ENCODE results near the gene SLC39A11. TPM values are rescaled to one million over a fixed set of nuclear protein-coding genes. Genes with fewer than 3 reads are reported as not detected.

SLC39A11 gene
- total RNA-seq, 4 donors from 2014 or later = 36.6 to 75.0 (median 40.2) TPM

GRCh38 chr17:72978593-72979218 lies 113.8 kb downstream of the SLC39A11 start:
- TF ChIP-seq, protein P1, sequence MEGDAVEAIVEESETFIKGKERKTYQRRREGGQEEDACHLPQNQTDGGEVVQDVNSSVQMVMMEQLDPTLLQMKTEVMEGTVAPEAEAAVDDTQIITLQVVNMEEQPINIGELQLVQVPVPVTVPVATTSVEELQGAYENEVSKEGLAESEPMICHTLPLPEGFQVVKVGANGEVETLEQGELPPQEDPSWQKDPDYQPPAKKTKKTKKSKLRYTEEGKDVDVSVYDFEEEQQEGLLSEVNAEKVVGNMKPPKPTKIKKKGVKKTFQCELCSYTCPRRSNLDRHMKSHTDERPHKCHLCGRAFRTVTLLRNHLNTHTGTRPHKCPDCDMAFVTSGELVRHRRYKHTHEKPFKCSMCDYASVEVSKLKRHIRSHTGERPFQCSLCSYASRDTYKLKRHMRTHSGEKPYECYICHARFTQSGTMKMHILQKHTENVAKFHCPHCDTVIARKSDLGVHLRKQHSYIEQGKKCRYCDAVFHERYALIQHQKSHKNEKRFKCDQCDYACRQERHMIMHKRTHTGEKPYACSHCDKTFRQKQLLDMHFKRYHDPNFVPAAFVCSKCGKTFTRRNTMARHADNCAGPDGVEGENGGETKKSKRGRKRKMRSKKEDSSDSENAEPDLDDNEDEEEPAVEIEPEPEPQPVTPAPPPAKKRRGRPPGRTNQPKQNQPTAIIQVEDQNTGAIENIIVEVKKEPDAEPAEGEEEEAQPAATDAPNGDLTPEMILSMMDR (IDR thresholded peaks at IDR 0.05; ENCODE audit: low read depth) = no peak

- TF ChIP-seq, protein P1 (IDR thresholded peaks at IDR 0.05; ENCODE audit: low read depth) = no peak
Measured at GRCh38 chr17:72977771-72978417, 114.6 kb downstream of the SLC39A11 start.

DNA sequence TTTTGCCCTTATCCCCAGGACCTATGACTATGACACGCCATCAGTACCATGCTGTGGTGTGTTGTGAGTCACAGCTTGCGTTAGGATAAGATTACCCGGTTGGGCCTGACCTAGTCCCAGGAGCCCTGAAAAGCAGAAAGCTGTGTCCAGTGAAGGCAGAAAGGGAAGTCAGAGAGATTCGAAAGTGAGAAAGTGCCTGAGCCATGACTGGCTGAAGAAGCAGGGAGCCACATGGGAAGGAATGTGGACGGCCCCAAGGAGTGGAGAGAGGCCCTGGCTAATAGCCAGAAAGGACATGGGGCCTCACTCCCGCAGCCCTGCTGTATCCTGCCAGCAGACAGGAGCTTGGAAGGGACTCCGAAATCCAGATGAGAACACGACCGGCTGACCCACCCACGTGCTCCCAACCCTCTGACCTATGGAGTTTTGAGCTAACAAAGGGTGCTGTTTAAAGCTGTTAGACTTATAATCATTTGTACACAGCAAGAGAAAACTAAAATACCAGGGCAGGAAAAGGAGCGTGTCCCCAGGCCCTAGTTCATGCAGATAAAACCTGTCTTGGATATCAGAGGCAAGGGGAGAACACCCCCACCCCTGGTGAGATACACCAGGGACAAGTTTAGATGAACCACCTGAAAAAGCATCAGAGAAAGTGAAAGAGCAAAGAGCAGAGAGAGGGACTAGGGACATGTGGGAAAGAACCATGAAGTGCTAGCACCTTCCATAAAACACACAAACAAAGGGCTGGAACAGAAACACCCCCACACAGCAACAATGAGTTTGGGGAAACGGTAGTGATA lies 115.3 kb downstream of the SLC39A11 start:
- TF ChIP-seq, protein P1 (IDR thresholded peaks at IDR 0.05; ENCODE audit: low read depth) = no peak

DNA sequence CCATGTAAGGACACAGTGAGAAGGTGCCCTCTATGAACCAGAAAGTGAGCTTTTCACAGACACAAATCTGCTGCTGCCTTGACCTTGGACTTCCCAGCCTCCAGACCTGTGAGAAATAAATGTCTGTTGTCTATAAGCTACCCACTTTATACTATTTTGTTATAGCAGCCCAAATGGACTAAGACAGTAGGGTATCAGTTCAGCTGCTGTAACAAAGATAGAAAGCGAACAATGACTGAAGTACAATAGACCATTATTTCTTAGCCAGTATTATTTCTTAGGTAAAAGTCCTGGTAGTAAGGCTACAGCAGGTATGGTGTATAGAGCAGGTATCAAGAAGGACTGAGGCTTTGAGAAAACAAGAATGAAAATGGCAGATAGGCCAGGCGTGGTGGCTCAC lies 117.0 kb downstream of the SLC39A11 start:
- TF ChIP-seq, protein P1 (IDR thresholded peaks at IDR 0.05; ENCODE audit: low read depth) = no peak

DNA sequence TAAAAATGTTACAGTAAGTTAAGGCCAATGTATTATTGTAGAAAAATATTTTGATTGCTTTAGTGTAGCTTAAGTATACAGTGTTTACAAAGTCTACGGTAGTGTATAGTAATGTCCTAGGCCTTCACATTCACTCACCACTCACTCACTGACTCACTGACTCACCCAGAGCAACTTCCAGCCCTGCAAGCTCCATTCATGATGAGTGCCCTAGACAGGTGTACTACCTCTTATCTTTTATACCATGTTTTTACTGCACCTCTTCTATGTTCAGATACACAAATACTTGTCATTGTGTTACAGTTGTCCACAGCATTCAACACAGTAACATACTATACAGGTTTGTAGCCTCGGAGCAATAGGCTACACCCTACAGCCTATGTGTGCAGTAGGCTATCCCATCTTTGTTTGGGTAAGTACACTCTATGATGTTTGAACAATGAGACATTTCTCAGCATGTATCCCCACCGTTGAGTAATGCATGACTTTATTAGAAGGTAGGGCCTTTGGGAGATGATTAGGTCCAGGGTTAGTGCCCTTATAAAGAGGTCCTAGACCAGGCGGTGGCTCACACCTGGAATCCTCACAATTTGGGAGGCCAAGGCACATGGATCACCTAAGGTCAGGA lies 117.8 kb downstream of the SLC39A11 start:
- TF ChIP-seq, protein P1 (IDR thresholded peaks at IDR 0.05; ENCODE audit: low read depth) = no peak

GRCh38 chr17:72972263-72972951 lies 120.1 kb downstream of the SLC39A11 start:
- TF ChIP-seq, protein P1 (IDR thresholded peaks at IDR 0.05; ENCODE audit: low read depth) = no peak
